ENCODE measurements around the gene ZBED1.
"Not testable (repeated sequence)": the region's sequence is repeated elsewhere in the genome, so short reads cannot be mapped to it uniquely, and the experiment has no call there.

- TF ChIP-seq, protein P1, sequence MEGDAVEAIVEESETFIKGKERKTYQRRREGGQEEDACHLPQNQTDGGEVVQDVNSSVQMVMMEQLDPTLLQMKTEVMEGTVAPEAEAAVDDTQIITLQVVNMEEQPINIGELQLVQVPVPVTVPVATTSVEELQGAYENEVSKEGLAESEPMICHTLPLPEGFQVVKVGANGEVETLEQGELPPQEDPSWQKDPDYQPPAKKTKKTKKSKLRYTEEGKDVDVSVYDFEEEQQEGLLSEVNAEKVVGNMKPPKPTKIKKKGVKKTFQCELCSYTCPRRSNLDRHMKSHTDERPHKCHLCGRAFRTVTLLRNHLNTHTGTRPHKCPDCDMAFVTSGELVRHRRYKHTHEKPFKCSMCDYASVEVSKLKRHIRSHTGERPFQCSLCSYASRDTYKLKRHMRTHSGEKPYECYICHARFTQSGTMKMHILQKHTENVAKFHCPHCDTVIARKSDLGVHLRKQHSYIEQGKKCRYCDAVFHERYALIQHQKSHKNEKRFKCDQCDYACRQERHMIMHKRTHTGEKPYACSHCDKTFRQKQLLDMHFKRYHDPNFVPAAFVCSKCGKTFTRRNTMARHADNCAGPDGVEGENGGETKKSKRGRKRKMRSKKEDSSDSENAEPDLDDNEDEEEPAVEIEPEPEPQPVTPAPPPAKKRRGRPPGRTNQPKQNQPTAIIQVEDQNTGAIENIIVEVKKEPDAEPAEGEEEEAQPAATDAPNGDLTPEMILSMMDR (IDR thresholded peaks at IDR 0.05; ENCODE audit: insufficient read depth, low read length, poor library complexity, severe bottlenecking), result not testable (repeated sequence)
- not testable (repeated sequence) for TF ChIP-seq EZH2phosphoT487 (conservative IDR thresholded peaks at IDR 0.05; ENCODE audit: low read length)
Measured at GRCh38 chrX:2479982-2480381, 20.8 kb downstream of the ZBED1 start.
